Medulla oblongata (tissue), 1 donor: ENCODE data around the gene DGUOK.

Experiments used
- DNase-seq: peaks from one replicate; pipeline ENCODE4 v3.0.0-alpha.2; 2015; ENCODE audit errors: extremely low spot score

The DGUOK gene

DNA sequence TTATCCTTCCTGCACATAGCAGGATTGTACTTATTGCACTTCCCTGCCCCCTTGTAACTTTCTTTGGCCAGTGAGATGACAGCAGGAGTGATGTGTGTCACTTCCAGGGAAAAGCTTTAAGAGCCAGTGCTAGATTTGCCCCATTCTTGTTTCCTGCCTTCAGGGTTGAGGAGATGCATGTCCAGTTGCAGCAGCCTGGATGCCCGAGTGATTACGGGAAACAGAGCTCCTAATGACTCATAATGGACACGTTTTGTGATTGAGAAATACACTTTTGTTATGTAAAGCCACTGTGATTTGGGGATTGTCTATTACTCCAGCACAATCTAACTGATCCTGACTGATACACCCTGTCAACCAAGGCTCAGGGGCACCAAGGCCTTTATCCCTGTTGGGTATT is 53.0 kb downstream of the DGUOK start:
- DNase-seq: no peak

- DNase-seq: no peak
These were observed 53.9 kb downstream of the DGUOK start for GRCh38 chr2:73980566-73980965.

GRCh38 chr2:73981081-73982001 is 54.7 kb downstream of the DGUOK start:
- DNase-seq: no peak

DNA sequence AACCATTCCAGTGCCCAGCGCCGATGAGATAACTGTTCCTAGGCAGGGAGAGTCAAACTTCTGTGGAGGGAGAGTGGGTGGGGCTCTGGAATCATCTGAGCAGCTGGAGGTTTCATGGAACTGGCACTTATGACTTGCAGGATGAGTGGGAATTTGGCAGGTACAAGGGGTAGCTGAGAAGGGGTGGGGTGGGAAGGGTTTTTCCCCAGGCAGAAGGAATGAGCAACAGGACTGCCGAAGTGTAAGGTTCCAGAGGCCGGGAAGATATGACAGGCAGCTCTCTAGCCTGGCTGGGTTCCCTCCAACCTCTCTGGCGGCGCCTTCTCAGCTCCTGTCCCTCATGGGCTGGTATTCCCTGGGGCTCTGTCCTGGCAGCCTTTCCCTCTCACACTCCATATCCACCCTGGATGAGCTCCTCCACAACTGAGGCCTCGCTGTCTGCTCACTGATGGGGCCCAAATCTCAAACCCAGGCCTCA is 55.5 kb downstream of the DGUOK start:
- DNase-seq: no peak

DNA sequence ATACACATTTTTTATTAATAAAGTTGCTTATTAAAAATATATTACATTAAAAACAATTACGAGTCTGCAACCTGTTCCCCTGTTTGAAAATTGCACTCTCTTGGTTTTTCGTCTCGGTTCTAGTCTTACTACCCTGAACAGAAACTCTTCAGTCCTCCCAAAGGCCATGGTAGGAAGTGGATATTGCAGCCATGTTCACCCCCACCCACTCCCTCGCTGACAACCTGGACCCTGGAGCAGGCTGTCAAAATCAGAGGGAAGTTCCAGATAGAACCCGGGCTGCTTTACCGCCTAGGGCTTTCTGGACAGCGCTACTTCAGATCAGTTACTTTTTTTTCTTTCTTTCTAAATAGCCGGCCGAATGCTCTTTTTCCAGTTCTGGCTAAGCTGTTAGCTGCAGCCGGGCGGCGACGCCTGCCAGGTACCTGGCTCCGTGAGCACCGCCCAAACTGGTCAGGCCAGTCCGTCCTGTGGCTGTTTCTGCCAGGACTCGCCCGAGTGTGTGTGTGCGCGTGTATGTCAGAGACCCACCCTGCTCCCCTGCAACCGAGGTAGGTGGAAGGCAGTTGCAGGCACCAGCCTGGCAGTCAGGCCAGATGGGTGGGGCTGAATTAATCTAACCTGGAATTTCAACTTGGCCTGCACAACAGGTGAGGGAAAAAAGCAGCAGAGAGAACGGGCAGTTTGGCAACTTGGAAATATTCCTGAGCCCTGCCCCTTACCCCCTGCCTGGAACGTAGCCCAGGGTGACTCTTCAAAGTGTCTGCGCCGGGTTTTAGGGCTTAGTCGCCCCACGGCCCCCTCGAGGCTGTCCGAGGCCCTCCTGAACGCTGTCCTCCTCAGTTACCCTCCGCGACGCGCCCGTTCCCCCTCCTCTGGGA is 56.9 kb downstream of the DGUOK start:
- peak; percentile 30 for DNase-seq

DNA sequence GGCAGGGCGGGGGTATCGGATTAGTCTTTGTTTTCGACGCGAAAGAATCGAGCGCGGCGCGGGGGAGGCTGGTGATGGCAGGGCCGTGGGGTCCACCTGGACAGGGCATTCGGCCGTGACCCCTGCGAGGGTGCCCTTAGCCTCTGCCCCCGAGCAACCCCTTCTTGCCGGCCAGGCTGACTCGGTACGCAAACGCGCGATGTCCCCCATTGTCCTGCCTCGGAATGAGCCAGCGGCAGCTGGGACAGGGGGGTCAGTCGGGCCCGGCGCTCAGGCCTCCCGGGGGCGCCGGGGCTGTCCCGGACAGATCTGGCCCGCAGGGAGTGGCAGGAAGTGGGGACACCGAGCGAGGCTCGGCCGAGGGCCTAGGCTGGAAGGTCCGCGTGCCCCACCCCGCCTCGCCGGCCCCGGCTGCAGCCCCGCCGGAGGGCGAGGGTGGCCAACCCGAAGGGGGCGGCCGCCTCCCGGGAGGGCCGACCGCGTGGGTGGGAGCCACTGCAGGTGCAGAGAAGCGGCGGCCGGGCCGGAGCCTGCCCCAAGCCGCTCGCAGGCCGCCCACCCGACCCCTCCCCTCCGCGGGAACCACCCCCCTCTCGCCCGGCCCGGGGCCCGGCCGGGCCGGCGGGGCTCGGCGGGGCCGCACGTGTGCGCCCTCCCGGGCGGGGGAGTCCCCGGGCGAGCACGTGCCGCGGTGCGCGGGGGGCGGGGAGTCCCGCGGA is 57.7 kb downstream of the DGUOK start, which contains the start of gene TET3:
Gene TET3, plus strand, starts transcription at position 708 of the 719 bp plus-strand sequence. CDS start 1,494 bp downstream, outside the sequence.
- DNase-seq: peak; percentile 13

DNA sequence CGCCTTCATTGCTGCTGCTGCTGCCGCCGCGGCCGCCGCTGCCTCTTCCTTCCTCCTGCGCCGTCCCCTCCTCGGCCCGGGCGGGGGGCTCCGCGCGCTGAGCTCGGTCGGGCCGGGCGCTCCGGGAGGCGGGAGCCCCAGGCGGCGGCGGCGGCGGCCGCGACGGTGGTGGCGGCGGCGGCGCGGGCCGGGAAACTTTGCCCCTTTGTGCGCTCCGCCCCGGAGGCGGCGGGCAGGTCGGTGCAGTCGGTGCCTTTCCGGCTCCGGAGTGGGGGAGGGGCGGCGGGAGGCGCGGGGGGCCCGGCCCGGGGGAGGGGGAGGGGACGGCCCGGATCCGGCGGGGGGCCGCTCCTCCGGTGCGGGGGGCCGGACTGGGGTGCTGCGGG is 58.2 kb downstream of the DGUOK start:
- DNase-seq: peak; percentile 27

DNA sequence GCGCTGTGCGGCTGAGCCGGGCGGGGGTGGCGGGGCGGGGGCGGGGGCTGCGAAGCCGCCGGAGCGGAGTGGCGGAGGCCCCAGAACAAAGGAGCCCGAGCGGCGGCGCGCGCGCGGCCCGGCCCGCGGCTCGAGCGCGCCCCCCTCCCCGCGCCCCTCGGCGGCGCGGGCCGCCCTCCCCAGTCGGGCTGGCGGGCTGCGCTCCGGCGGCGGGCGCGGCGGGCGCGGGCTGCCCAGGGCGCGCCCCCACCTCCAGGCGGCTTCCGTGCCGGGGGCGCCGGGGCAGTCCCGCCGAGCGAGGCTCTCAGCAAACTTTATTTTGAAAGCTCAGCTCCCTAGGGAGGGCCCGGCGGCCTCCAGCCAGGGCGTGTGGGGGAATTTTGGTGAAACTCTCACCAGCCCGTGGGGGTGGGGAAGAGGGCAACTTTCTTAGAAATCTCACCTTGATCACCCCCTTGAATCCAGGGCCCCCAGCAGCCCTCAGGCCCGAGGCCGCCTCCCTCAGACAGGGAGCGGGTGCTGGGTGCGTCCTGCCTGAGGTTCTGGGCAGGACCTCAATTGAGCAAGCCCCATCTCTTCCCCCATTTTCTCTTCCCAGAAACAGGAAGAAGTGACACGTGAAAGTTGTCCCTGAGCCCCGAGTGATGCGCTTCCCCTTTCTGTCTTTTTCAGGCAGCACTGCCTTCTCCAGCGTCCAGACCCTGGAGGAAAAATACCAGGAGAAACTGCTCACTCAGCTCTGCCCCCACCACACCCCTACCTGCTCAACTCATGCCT is 58.8 kb downstream of the DGUOK start:
- DNase-seq: peak; percentile 63

DNA sequence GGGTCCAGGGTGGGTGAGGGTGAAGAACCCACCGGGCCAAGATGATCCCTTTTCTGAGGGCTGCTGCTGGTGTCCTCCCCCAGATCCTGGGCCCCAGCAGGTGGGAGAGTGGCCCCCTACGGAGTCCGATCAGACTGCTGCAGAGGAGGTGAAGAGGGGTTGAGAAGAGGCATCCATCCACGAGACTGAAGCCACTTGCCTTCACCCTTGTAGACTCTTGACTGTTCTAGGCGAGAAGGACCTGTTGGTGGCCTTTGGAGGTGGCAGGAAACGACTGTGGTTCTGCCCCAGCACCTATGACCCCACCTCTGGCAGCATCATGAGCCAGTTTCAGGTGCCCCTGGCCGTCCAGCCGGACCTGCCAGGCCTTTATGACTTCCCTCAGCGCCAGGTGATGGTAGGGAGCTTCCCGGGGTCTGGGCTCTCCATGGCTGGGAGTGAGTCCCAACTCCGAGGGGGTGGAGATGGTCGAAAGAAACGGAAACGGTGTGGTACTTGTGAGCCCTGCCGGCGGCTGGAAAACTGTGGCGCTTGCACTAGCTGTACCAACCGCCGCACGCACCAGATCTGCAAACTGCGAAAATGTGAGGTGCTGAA is 59.5 kb downstream of the DGUOK start:
- DNase-seq: no peak

GRCh38 chr2:73987109-73987947 is 60.6 kb downstream of the DGUOK start:
- DNase-seq: peak; percentile 72

DNA sequence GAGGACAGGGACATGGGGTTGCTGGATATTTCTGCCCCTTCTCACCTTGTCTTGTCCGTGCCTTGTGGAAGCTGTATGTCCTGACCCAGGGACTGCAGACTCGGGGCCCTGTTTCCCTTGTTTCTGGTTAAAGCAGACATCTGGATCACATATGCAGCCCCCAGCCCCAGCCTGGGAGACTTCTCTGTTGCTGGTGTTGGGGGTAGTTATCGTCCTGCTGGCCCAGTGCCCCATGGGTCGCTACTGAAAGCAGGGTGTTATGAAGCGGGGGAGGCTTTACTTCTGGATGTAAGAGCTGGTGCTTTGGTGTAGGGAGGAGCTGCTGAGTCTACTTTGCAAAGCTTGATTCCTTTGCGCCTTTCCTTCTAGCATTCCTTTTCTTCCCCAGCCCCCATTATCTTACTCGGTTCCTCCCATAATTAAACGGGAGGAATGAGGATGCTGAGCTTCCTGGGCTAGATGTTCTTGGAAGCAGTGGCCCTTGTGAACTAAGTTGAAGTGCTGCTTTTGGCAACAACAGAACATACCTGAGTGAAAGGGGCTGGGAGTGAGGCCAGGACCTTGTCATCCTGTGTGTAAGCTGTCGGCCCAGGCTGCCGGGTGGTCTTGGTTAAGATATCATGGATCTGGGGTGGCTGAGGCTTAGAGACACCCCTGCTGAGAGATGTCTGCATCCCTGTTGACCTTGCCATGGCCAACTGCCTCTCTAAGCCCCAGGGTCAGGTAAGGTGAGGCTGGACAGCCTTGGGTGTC is 61.4 kb downstream of the DGUOK start:
- DNase-seq: no peak

- no peak for DNase-seq
These were observed 63.3 kb downstream of the DGUOK start for GRCh38 chr2:73989972-73990371.

GRCh38 chr2:73990531-73990930 is 63.9 kb downstream of the DGUOK start:
- no peak for DNase-seq

DNA sequence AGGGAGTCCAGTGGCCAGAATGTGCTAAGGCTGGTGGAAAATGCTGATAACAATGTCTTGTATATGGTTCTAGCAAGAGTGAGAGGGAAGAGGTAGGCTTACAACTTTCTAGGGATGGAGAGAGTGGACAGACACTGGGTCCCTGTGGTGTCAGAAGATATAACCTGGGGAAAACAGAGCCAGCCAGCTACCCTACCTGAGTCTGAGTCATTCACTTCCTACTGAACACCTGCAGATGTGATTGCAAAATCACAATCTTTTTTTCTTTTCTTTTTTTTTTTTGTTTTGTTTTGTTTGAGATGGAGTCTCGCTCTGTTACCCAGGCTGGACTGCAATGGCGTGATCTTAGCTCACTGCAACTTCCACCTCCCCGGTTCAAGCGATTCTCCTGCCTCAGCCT is 65.4 kb downstream of the DGUOK start:
- no peak for DNase-seq

DNA sequence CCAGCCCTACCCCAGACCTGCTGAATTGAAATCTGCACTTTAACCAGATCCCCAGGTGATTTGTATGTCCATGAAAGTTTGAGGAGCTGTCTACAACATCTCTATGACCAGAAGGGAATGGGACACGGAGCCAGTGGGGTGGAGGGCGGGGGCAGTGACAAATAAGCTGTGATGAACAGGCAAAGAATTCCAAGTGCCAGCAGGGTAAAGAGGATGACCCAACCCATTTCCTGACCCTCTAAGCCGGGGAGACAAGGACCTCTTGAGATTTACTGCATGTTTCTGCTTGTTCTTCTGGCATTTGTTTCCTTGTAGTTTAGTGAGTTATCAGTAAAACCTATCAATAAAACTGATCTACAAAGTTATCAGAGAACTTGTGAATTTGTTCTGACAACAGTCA is 66.7 kb downstream of the DGUOK start:
- no peak for DNase-seq

DNA sequence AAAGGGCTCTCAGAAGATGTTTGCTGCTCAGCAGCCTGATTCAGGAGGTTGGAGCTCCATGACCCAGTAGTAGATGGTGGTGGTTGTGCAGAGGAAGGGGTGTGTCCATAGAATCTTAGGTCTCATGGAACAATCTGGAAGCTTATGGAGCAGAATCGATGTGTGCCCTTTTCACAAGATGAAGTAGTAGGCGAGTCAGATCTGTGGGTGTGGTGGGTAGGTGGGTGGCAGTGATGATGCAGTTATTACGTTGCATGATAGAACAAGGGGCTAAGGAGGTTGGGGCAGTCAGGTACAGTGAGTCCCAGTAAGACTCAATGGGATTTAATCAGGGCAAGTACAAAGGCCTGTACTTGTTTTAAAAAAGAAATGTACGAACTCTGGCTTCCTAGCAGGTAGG is 67.1 kb downstream of the DGUOK start:
- DNase-seq: no peak

DNA sequence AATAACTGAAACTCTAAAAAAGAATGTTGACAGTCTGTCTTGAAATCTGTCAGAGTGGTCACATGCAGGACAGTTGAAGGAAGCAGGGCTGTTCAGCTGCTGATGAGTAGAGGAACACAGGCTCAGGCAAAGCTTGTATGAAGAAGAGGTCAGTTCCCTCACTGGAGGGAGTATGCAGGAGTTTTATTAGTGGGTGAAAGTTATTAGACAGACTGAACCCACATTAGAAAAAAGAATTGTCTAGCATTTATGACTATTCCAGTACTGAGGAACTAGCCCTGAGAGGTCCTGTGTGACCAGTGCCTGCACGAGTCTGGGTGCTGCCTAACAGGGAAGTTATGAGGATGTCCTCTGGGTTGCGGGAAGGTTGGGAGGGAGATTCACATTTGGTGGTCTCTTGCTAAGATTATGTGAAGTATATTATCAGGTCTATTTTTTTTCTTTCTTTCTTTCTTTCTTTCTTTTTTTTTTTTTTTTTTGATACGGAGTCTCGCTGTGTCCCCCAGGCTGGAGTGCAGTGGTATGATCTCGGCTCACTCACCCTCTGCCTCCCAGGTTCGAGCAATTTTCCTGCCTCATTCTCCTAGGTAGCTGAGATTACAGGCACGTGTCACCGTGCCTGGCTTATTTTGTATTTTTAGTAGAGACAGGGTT is 67.6 kb downstream of the DGUOK start:
- peak; percentile 16 for DNase-seq

DNA sequence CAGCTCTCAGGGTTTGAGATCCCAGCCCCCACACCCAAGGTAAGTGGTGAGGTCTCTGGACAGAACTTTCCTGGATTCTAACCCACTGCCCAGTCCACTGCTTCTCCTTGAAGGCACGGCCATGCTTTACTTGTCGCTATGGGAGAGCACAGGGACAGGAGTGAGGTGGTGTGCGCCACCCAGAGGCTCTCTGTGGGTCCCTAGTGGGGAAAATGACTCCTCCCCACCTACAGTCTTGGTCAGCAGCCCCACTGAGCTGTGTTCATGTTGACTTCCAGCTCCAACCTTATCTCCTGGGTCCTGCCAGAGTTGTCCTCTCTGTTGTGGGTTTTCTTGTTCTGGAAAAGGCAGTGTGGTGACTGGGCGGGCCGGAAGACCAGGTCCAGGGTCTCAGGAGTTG is 69.1 kb downstream of the DGUOK start:
- DNase-seq: no peak
